ENCODE results near the gene CDKN1B. TPM values are rescaled to one million over a fixed set of nuclear protein-coding genes. Genes with fewer than 3 reads are reported as not detected.

The CDKN1B gene
- total and polyA plus RNA-seq, 2 of the 13 experiments (the other 11 are each of a cell fraction or from before 2014, with no cell fraction given): 20.1 to 37.2 TPM

DNA sequence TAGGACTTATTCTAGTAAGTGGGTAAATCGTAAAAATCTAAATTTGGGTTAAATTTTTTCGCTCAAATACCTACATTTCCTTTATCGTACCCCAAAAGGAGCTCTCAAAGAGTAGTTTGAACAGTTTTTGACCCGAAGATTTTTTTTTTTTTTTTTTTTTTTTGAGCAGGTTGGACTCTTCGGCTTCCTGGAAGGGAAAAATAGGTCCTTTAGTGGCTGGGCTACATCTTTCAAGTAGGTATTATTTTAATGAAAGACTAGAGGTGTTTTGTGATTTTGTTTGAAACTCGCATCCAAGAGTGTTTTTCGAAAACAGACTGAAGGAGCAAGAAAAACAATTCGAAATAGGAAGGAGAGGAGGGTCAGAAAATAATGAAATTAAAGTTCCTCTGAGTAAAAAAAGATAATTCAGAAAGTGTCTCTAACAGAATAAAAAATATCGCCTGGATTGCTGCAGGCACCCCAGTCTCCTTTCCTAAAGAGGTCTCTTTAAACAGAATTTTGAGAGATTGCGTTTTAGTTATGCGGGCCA, 6.0 kb downstream of the CDKN1B start:
- no peaks in the 10 kb centered on the region; a peak in 1 of 5 replicates for H3K27me3 ChIP-seq (ENCODE audit: control insufficient read depth in 1 of 2, insufficient read depth in 2 of 2, low read length in 2 of 2)
- BruUV-seq (replicated peaks): no TSS peak
- H3K79me2 ChIP-seq (ENCODE audit: insufficient read depth, low read length): peaks cover 70% of the 10 kb centered on the region
- in situ Hi-C loops (cut with HindIII; ENCODE audit: extremely low pct_ligation_motif_present, low pct_unique_long_range_greater_than_20kb): loop anchor here (25.0 kb wide), 1 partner anchor 636 kb away; no protein-coding TSS in a partner anchor
- no peaks in the 10 kb centered on the region for H3K9me3 ChIP-seq (ENCODE audit: low read length)
- peaks cover 11% of the 10 kb centered on the region; the same call in 1 of the 2 replicates for H4K20me1 ChIP-seq (ENCODE audit: insufficient read depth, low read length)
- H3K36me3 ChIP-seq (replicated peaks in 1 of 2; ENCODE audit: control insufficient read depth in 1 of 2, insufficient read depth in 2 of 2, low read length in 2 of 2): 0 out of 5 replicates have a peak, but pooled peaks cover 1 to 12% of the 10 kb centered on the region in 2 experiments
- ATAC-seq (no peak), DNase-seq (ENCODE audit: low spot score) (no peak), FAIRE-seq (no peak)
- H3K4me3 ChIP-seq (replicated peaks in 1 of 3; ENCODE audit: insufficient read depth in 1 of 3, low read depth in 2 of 3, low read length in 3 of 3): peak overlapping the region; percentile 73 to 96 (median 85)
- no peak overlapping the region for H2AFZ ChIP-seq (ENCODE audit: low read length)
- H3K4me1 ChIP-seq (ENCODE audit: insufficient read depth, low read length): peaks cover 50% of the 10 kb centered on the region
- H3K27ac ChIP-seq (ENCODE audit: extremely low read length, insufficient read depth, low read length): peak overlapping the region; percentile 98
- peak overlapping the region; percentile 89 for H3K4me2 ChIP-seq (ENCODE audit: low read depth, low read length)
- no peak for TF ChIP-seq ZNF510 (CRISPR knock-in tag; IDR thresholded peaks at IDR 0.05; ENCODE audit: low read depth)
- TF ChIP-seq POLR2AphosphoS2 (IDR thresholded peaks at IDR 0.05; ENCODE audit: low read depth, low read length): no peak
- no peak for TF ChIP-seq FOXM1 (CRISPR knock-in tag; IDR thresholded peaks at IDR 0.05)
- TF ChIP-seq IRF9 (CRISPR knock-in tag; IDR thresholded peaks at IDR 0.05; ENCODE audit: borderline replicate concordance): no peak
- TF ChIP-seq, protein P1, sequence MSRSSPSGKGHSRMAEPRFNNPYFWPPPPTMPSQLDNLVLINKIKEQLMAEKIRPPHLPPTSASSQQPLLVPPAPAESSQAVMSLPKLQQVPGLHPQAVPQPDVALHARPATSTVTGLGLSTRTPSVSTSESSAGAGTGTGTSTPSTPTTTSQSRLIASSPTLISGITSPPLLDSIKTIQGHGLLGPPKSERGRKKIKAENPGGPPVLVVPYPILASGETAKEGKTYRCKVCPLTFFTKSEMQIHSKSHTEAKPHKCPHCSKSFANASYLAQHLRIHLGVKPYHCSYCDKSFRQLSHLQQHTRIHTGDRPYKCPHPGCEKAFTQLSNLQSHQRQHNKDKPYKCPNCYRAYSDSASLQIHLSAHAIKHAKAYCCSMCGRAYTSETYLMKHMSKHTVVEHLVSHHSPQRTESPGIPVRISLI (CRISPR knock-in tag; IDR thresholded peaks at IDR 0.05; ENCODE audit: borderline replicate concordance): no peak
- TF ChIP-seq PRPF4 (IDR thresholded peaks at IDR 0.05; ENCODE audit: low read depth, low read length, poor library complexity, severe bottlenecking): no peak
- CTCF ChIA-PET (ENCODE audit: low intra/inter-chr PET ratio, low total read pairs): no interaction called here
- POLR2A ChIA-PET: interaction anchor here (1.1 to 3.1 kb wide), 3 partner anchors 8 to 14 kb away, joined by 5 to 66 read pairs (median 9); partner anchors contain the start of gene CDKN1B
- intact Hi-C loops (cut with micrococcal nuclease; ENCODE audit: unreplicated experiment): no loop called here
- H3K9ac ChIP-seq (ENCODE audit: insufficient read depth, low read depth, low read length): peak overlapping the region; percentile 92
- 2% methylated on average over 11 of the region's 11 CpGs for WGBS (ENCODE audit: low lambda C conversion rate)
